ENCODE data around the gene TRMT2A. TPM values are rescaled to one million over a fixed set of nuclear protein-coding genes. Genes with fewer than 3 reads are reported as not detected.

TRMT2A gene
- total RNA-seq, 1 experiment from 2014 or later, result 68.1 TPM

DNA sequence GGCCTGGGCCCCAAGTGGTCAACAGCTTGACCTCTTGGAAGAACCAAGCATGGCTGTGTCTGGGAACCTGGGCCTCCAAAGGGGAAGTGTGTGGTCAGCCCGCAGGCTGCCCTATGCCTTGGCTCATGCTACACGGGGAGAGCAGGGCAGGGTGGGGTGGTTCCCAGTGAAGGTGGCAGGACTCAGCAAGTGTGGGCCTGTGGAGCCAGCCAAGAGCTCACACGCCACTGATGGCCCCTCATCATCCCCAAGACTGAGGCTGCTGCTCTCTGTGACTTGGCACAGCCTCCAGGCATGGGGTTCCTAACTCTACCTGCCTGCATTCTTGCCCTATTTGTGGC, 52.9 kb downstream of the TRMT2A start:
- intact Hi-C loops (cut with micrococcal nuclease; ENCODE audit: unreplicated experiment), result no loop called here
- TF ChIP-seq EZH2 (IDR thresholded peaks at IDR 0.05; ENCODE audit: borderline replicate concordance, low read depth, low read length, poor library complexity, severe bottlenecking), result no peak
- TF ChIP-seq CTCF (conservative IDR thresholded peaks at IDR 0.05; ENCODE audit: low read depth, low read length), result no peak
- CTCF ChIA-PET, result no interaction called here

GRCh38 chr22:20063271-20064139, 53.5 kb downstream of the TRMT2A start:
- no peaks in the 10 kb centered on the region for H3K27me3 ChIP-seq (replicated peaks; ENCODE audit: insufficient read depth, low read depth, low read length, poor library complexity)
- H3K4me3 ChIP-seq (ENCODE audit: low read depth, low read length, poor library complexity, severe bottlenecking), result no peak overlapping the region
- intact Hi-C loops (cut with micrococcal nuclease; ENCODE audit: unreplicated experiment), result no loop called here
- no peak for TF ChIP-seq CTCF (conservative IDR thresholded peaks at IDR 0.05; ENCODE audit: low read depth, low read length)
- TF ChIP-seq EZH2 (IDR thresholded peaks at IDR 0.05; ENCODE audit: borderline replicate concordance, low read depth, low read length, poor library complexity, severe bottlenecking), result no peak
- CTCF ChIA-PET, result no interaction called here
- no peaks in the 10 kb centered on the region for H3K9me3 ChIP-seq (ENCODE audit: low read depth, low read length, poor library complexity, severe bottlenecking)
- H3K36me3 ChIP-seq (ENCODE audit: insufficient read depth, low read length, poor library complexity, severe bottlenecking), result no peaks in the 10 kb centered on the region
- BruUV-seq (replicated peaks), result no TSS peak
- H3K27ac ChIP-seq (ENCODE audit: low read depth, low read length, poor library complexity, severe bottlenecking), result no peak overlapping the region
- H3K4me1 ChIP-seq (ENCODE audit: insufficient read depth, low read length, poor library complexity, severe bottlenecking), result no peaks in the 10 kb centered on the region
- POLR2A ChIA-PET (ENCODE audit: low non-redundant PET), result no interaction called here
- no peak for DNase-seq (ENCODE audit: low spot score)

More for the DNA sequence above, 52.9 kb downstream of the TRMT2A start:
- no peaks in the 10 kb centered on the region for H3K36me3 ChIP-seq (ENCODE audit: insufficient read depth, low read length, poor library complexity, severe bottlenecking)
- no peaks in the 10 kb centered on the region for H3K27me3 ChIP-seq (replicated peaks; ENCODE audit: insufficient read depth, low read depth, low read length, poor library complexity)
- no peak overlapping the region for H3K27ac ChIP-seq (ENCODE audit: low read depth, low read length, poor library complexity, severe bottlenecking)
- H3K4me1 ChIP-seq (ENCODE audit: insufficient read depth, low read length, poor library complexity, severe bottlenecking), result no peaks in the 10 kb centered on the region
- no peak for DNase-seq (ENCODE audit: low spot score)
- POLR2A ChIA-PET (ENCODE audit: low non-redundant PET), result no interaction called here
- H3K4me3 ChIP-seq (ENCODE audit: low read depth, low read length, poor library complexity, severe bottlenecking), result no peak overlapping the region
- no TSS peak for BruUV-seq (replicated peaks)
- H3K9me3 ChIP-seq (ENCODE audit: low read depth, low read length, poor library complexity, severe bottlenecking), result no peaks in the 10 kb centered on the region

DNA sequence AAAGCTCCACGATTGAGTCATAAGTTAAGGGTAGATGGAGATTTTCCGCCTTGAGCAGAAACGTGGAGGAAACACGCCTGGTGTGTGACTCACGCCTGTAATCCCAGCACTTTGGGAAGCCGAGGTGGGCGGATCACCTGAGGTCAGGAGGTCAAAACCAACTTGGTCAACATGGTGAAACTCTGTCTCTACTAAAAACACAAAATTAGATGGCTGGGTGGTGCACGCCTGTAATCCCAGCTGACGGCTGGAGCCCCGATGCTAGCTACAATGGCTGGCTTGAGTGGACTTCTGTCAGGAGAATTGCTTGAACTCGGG, 54.3 kb downstream of the TRMT2A start:
- Histone ChIP-seq H3K4me1 (ENCODE audit: insufficient read depth, low read length, poor library complexity, severe bottlenecking) (no peaks in the 10 kb centered on the region), H3K9me3 (ENCODE audit: low read depth, low read length, poor library complexity, severe bottlenecking) (no peaks in the 10 kb centered on the region), H3K27ac (ENCODE audit: low read depth, low read length, poor library complexity, severe bottlenecking) (no peak overlapping the region), H3K36me3 (ENCODE audit: insufficient read depth, low read length, poor library complexity, severe bottlenecking) (no peaks in the 10 kb centered on the region), H3K27me3 (replicated peaks; ENCODE audit: insufficient read depth, low read depth, low read length, poor library complexity) (no peaks in the 10 kb centered on the region), H3K4me3 (ENCODE audit: low read depth, low read length, poor library complexity, severe bottlenecking) (no peak overlapping the region)
- TF ChIP-seq CTCF (conservative IDR thresholded peaks at IDR 0.05; ENCODE audit: low read depth, low read length), result no peak
- TF ChIP-seq EZH2 (IDR thresholded peaks at IDR 0.05; ENCODE audit: borderline replicate concordance, low read depth, low read length, poor library complexity, severe bottlenecking), result no peak
- CTCF ChIA-PET, result no interaction called here
- no TSS peak for BruUV-seq (replicated peaks)
- POLR2A ChIA-PET (ENCODE audit: low non-redundant PET), result no interaction called here
- no peak for DNase-seq (ENCODE audit: low spot score)
- intact Hi-C loops (cut with micrococcal nuclease; ENCODE audit: unreplicated experiment), result no loop called here
